HG02870 (cell line): Measurements from ENCODE around the gene KCNG2.
"Not testable (repeated sequence)": the region's sequence is repeated elsewhere in the genome, so short reads cannot be mapped to it uniquely, and the experiment has no call there.

ENCODE experiments used
- ATAC-seq: cut with Tn5 transposase; IDR thresholded peaks from one replicate; pipeline ENCODE4 v1.9.1; 2021; ENCODE audit warnings: mild to moderate bottlenecking, moderate library complexity; ENCODE audit not compliant: unreplicated experiment

The KCNG2 gene

DNA sequence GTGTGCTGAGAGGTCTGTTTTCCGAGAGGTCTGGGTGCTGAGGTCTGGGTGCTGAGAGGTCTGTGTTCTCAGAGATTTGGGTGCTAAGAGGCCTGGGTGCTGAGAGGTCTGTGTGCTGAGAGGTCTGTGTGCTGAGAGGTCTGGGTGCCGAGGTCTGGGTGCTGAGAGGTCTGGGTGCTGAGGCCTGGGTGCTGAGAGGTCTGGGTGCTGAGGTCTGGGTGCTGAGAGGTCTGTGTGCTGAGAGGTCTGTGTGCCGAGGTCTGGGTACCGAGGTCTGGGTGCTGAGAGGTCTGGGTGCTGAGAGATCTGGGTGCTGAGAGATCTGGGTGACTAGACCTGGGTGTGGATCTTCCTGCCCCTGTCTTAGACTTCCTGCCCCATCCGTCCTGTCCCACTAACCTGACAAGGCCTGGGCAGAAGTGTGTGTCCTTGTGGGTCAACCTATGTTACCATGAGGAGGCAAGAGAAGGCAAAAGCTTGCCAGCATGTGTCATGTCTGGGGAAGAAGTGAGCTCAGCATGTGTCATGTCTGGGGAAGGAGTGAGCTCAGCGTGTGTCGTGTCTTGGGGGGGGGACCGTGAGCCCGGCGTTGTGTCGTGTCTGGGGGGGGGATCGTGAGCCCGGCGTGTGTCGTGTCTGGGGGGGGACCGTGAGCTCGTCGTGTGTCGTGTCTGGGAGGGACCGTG is 69.3 kb downstream of the KCNG2 start:
- no peak for ATAC-seq

- no peak for ATAC-seq
Observed at GRCh38 chr18:79867666-79868065, 69.9 kb downstream of the KCNG2 start.

GRCh38 chr18:79868168-79868784 is 70.5 kb downstream of the KCNG2 start:
- ATAC-seq: no peak

GRCh38 chr18:79868811-79869541 is 71.2 kb downstream of the KCNG2 start:
- ATAC-seq: no peak

DNA sequence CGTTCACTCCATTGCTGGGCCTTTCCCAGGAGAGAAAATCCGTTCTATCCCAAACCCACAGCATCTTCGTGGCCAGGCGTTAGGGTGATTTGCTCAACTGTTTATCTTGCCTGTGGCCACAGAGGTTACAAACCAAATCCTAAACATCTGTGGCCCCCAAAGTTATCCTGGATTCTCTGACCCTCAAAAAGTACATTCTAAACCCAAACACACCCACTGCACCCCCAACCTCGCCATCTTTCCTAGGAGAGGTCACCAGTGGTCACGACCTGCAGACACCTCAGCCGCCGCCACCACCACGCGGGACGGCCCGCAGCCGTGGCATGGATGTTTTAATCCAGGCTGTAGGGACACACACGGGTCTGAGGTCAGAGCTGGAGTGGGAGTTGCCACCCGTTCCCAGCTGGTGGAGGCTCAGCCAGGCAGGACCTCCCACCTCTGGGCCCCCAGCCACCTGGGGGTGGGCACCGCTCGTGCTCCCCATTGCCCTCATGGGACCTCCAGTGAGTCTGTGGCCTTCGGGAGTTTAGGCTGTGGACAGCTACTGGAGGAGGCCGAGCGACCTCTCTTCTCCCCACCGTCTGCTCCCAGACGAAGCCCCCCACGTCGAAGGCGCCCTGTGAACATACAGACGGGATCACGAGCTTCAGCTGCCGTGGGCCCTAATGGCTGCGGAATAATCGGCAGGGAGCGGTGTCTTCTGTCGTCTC is 72.0 kb downstream of the KCNG2 start:
- ATAC-seq: no peak

DNA sequence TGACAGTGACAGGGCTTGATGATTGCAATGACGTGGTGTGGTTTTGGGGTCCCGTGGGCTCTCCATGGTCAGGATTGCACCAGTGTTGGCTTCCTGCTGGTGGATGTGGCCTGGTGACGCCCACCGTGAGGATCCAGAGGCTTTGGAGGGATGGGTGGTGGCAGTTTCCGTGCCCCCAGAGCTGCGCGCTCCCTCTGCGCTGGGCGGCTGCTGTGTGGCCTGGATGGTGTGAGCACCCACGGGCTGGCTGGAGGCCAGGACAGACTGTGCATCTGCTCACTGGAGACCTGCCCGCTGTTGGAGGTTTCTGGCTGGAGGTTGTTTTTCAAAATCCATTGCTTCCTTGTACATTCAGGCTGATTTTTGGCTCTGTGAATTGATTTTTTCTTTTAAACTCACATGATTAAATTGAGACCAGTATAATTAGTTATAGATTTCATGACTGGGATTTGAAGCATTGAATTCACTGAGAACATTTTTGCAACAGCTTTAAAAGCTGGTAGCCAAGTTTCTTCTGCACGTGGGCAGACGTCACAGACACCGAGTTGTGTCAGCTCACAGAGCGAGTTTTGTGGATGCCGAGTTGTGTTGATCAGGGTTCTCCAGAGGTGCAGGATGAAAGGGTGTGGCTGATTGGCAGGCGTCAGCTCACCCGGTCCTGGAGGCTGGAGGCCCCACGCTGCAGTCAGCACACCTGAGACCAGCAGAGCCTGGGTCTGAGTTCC is 72.7 kb downstream of the KCNG2 start:
- ATAC-seq: no peak

- ATAC-seq: no peak
Observed at GRCh38 chr18:79871026-79871390, 73.3 kb downstream of the KCNG2 start.

GRCh38 chr18:79871481-79872091 is 73.8 kb downstream of the KCNG2 start:
- no peak for ATAC-seq

DNA sequence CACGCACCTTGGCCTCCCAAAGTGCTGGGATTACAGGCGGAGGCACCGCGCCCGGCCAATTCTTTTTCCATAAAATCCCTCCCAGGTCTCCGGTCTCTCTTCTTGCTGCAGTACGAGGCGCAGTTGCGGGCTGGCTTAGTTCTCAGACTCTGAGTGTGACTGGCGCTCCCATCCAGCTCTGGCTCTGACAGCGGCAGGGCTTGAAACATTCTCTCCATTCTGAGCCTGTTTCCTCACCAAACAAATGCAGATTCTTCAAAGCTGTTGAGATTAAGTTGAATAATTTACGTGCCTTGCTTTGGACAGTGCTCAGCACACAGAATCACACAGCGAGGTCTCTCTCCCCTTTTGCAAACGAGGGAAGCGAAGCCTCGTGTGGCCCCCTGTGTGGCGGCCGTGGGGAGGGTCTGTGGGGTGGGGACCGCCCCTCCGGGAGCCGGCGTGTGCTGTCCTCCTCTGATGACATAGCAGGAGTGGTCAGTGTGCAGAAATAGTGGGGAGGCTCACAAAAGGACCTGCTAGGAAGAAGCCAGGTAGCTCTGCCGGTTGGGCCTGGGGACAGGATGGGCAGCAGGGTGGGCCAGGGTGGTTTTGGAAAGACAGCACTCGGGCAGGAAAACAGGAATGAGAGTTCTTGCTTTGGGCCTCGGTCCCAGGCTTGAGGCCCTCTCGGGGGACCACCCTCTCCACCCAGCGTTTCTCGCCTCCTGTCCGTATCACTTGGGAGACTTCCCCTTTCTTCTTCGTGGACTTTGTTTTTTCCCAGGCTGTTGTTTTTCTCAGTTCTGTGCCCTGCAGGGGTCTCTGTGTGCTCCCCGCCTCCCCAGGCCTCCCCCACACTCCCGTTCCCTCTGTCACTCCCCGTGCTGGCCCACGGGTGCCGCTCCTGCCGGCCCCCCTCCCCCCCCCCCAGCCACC is 75.0 kb downstream of the KCNG2 start:
- ATAC-seq: no peak

DNA sequence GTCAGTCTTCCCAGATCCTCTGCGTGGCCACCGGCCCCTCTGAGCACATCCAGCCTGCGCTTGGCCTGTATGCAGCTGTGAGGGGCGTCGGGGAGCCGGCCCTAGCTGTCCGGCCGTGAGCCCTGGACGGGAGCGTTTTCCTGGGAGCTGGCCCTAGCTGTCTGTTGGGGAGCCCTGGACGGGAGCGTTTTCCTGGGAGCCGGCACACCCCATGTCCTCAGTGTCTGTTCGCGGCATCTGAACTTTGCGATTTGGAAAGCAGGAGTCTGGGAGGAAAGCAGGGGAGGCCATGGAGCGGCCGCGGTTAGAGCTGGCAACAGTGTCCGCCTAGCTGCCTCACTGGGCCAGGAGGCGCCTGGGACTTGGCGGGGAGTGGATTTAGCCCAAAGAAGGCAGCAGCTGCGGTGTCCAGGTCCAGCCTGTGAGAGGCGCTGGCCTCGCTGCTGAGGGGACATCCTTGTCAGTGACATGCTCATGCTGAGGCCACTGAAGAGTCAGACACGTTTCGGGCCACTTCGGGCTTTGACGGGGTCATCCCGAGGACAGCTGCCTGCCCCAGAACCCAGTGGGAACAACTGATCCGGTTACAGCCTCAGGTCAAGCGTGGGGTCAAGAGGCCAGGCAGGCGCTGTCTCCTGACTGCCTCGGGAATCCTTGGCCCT is 75.8 kb downstream of the KCNG2 start:
- ATAC-seq: no peak

GRCh38 chr18:79874553-79875530 is 77.1 kb downstream of the KCNG2 start:
- no peak for ATAC-seq

- ATAC-seq: no peak
Observed at GRCh38 chr18:79875531-79875919, 77.8 kb downstream of the KCNG2 start.

DNA sequence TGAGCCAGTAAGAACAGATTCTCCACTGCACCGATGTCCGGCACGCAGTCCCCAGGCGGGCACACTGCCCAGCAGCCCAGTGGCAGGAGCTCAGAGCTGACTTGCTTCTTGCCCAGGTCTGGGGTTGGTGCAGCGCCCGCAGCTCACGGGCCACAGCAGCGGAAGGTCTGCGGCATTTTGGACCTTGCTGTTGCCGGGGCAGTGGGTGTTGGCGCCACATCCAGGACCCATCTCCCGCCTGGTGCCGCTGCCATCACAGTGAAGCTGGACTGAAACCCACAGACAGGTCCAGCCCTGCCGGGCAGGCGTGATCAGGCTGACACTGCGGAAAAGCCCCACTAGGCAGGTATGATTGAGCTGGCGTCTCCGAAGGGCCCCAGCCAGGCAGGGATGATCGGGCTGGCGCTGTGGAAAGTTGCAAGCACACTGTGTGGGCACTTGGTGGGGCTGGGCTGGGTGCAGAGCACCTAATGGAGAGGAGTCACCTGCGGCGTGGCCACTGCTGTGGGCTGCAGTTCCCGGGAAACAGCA is 78.3 kb downstream of the KCNG2 start:
- no peak for ATAC-seq

- ATAC-seq: no peak
Observed at GRCh38 chr18:79876497-79876896, 78.8 kb downstream of the KCNG2 start.

GRCh38 chr18:79877163-79878091 is 79.7 kb downstream of the KCNG2 start:
- no peak for ATAC-seq

DNA sequence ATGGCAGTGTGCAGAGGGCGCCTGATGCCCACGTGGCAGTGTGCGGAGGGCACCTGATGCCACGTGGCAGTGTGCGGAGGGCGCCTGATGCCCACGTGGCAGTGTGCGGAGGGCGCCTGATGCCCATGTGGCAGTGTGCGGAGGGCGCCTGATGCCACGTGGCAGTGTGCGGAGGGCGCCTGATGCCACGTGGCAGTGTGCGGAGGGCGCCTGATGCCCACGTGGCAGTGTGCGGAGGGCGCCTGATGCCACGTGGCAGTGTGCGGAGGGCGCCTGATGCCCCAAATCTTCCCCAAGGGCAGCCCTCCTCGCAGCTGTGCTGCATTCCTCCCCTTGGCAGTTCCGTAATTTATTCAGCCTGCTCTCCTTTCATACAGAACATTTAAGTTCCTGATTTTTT is 80.5 kb downstream of the KCNG2 start:
- not testable (repeated sequence) for ATAC-seq
